Liver (tissue), 3 donors: ENCODE data around the gene HACE1.

Source experiments
- GABPA ChIP-seq, 2 donors: IDR thresholded peaks in 1 of 2; conservative IDR thresholded peaks in 1 of 2; 2 replicates each; pipeline ENCODE4 v1.6.1; 2016; ENCODE audit warnings: antibody characterized with exemption in 2 of 2, mild to moderate bottlenecking in 1 of 2, moderate library complexity in 1 of 2
- NR2F2 ChIP-seq: IDR thresholded peaks from 2 replicates; pipeline ENCODE4 v1.6.1; 2016; ENCODE audit warnings: antibody characterized with exemption
- RAD21 ChIP-seq, 2 donors: IDR thresholded peaks; 2 replicates each; pipeline ENCODE4 v1.6.1; 2016; ENCODE audit warnings: antibody characterized with exemption in 2 of 2, mild to moderate bottlenecking in 2 of 2
- SP1 ChIP-seq: IDR thresholded peaks from 2 replicates; pipeline ENCODE4 v1.6.1; 2018; ENCODE audit warnings: antibody characterized with exemption, mild to moderate bottlenecking
- TF ChIP-seq, protein P1 (sequence below): IDR thresholded peaks from 2 replicates; pipeline ENCODE4 v1.6.1; 2016; ENCODE audit warnings: antibody characterized with exemption
- TF ChIP-seq, protein P2 (sequence below): fragments of 150-350 bp; IDR thresholded peaks from 2 replicates; pipeline ENCODE4 v1.5.1; 2017; ENCODE audit warnings: improper control_type of control experiment, low read depth, low read length; ENCODE audit not compliant: missing input control
- TF ChIP-seq, protein P3 (sequence below): IDR thresholded peaks from 2 replicates; pipeline ENCODE4 v1.6.1; 2016; ENCODE audit warnings: antibody characterized with exemption, mild to moderate bottlenecking
- donor health status: healthy.
- donor health status: healthy.

GRCh38 chr6:104689551-104690205, 170.0 kb downstream of the HACE1 start:
- TF ChIP-seq, protein P1, sequence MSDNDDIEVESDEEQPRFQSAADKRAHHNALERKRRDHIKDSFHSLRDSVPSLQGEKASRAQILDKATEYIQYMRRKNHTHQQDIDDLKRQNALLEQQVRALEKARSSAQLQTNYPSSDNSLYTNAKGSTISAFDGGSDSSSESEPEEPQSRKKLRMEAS, result no peak
- TF ChIP-seq, protein P2, sequence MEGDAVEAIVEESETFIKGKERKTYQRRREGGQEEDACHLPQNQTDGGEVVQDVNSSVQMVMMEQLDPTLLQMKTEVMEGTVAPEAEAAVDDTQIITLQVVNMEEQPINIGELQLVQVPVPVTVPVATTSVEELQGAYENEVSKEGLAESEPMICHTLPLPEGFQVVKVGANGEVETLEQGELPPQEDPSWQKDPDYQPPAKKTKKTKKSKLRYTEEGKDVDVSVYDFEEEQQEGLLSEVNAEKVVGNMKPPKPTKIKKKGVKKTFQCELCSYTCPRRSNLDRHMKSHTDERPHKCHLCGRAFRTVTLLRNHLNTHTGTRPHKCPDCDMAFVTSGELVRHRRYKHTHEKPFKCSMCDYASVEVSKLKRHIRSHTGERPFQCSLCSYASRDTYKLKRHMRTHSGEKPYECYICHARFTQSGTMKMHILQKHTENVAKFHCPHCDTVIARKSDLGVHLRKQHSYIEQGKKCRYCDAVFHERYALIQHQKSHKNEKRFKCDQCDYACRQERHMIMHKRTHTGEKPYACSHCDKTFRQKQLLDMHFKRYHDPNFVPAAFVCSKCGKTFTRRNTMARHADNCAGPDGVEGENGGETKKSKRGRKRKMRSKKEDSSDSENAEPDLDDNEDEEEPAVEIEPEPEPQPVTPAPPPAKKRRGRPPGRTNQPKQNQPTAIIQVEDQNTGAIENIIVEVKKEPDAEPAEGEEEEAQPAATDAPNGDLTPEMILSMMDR, result no peak
- TF ChIP-seq SP1 (no peak), GABPA (IDR thresholded peaks at IDR 0.05 in 1 of 2, conservative IDR thresholded peaks at IDR 0.05 in 1 of 2) (no peak), RAD21 (IDR thresholded peaks at IDR 0.05) (no peak), NR2F2 (no peak)
- TF ChIP-seq, protein P3, sequence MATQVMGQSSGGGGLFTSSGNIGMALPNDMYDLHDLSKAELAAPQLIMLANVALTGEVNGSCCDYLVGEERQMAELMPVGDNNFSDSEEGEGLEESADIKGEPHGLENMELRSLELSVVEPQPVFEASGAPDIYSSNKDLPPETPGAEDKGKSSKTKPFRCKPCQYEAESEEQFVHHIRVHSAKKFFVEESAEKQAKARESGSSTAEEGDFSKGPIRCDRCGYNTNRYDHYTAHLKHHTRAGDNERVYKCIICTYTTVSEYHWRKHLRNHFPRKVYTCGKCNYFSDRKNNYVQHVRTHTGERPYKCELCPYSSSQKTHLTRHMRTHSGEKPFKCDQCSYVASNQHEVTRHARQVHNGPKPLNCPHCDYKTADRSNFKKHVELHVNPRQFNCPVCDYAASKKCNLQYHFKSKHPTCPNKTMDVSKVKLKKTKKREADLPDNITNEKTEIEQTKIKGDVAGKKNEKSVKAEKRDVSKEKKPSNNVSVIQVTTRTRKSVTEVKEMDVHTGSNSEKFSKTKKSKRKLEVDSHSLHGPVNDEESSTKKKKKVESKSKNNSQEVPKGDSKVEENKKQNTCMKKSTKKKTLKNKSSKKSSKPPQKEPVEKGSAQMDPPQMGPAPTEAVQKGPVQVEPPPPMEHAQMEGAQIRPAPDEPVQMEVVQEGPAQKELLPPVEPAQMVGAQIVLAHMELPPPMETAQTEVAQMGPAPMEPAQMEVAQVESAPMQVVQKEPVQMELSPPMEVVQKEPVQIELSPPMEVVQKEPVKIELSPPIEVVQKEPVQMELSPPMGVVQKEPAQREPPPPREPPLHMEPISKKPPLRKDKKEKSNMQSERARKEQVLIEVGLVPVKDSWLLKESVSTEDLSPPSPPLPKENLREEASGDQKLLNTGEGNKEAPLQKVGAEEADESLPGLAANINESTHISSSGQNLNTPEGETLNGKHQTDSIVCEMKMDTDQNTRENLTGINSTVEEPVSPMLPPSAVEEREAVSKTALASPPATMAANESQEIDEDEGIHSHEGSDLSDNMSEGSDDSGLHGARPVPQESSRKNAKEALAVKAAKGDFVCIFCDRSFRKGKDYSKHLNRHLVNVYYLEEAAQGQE, result no peak
